Naive thymus-derived CD4-positive, alpha-beta T cell (primary cell): ENCODE measurements around the gene PXN. TPM values are rescaled to one million over a fixed set of nuclear protein-coding genes. Genes with fewer than 3 reads are reported as not detected.
A peak's percentile ranks its signal among the peaks of the same experiment; 100 is the strongest.
"Not testable (repeated sequence)": the region's sequence is repeated elsewhere in the genome, so short reads cannot be mapped to it uniquely, and the experiment has no call there.

Source experiments
- ATAC-seq: fragments of 150-1000 bp; cut with Tn5 transposase; 2 replicates; pipeline ENCODE4 v1.10.0; 2021; ENCODE audit warnings: mild to moderate bottlenecking, moderate library complexity
- CTCF ChIA-PET: fragments of 350-600 bp; sonication (Branson Sonifier 250); formaldehyde crosslinking; loops from one replicate; lab custom pipeline; 2021; ENCODE audit warnings: antibody characterized with exemption; lab: Charles Lee
- POLR2A ChIA-PET: fragments of 350-600 bp; sonication (Branson Sonifier 250); formaldehyde crosslinking; loops from one replicate; lab custom pipeline; 2021; ENCODE audit warnings: antibody characterized with exemption, inconsistent platforms; lab: Charles Lee
- DNase-seq, 9 donors: peaks; one replicate each; pipeline versions ENCODE4 v3.0.0 to v3.0.0-alpha.2; 2020 to 2022; ENCODE audit warnings: mixed read lengths in 1 of 9
- H3K27ac ChIP-seq: one replicate; pipeline ENCODE4 v1.7.0; 2013; ENCODE audit warnings: mild to moderate bottlenecking, low read depth, low read length, moderate library complexity
- H3K27me3 ChIP-seq, 2 donors: one replicate each; pipeline ENCODE4 v1.7.0; 2013; ENCODE audit warnings: low read length in 2 of 2, mild to moderate bottlenecking in 2 of 2, moderate library complexity in 2 of 2; ENCODE audit not compliant: control insufficient read depth in 2 of 2, insufficient read depth in 2 of 2
- H3K36me3 ChIP-seq, 3 experiments: 1 replicate in 2 of 3; 2 replicates in 1 of 3; pipeline ENCODE4 v1.7.0; 2013; ENCODE audit warnings: low read length in 3 of 3, mild to moderate bottlenecking in 3 of 3, moderate library complexity in 1 of 3; ENCODE audit not compliant: insufficient read depth in 3 of 3, control insufficient read depth in 2 of 3
- H3K4me1 ChIP-seq, 2 donors: one replicate each; pipeline ENCODE4 v1.7.0; 2013; ENCODE audit warnings: low read length in 2 of 2, mild to moderate bottlenecking in 2 of 2, moderate library complexity in 1 of 2; ENCODE audit not compliant: control insufficient read depth in 2 of 2, insufficient read depth in 2 of 2
- H3K4me3 ChIP-seq: 2 replicates; pipeline ENCODE4 v1.7.0; 2013; ENCODE audit warnings: mild to moderate bottlenecking, low read length
- H3K9me3 ChIP-seq, 3 experiments: 1 replicate in 2 of 3; 2 replicates in 1 of 3; pipeline ENCODE4 v1.7.0; 2013; ENCODE audit warnings: low read length in 3 of 3; ENCODE audit not compliant: control insufficient read depth in 2 of 3
- H3K27ac Mint-ChIP-seq, 9 donors: one replicate each; pipeline ENCODE4 v1.8.0; 2020 to 2022; ENCODE audit warnings: mixed read lengths in 9 of 9, mild to moderate bottlenecking in 8 of 9, moderate library complexity in 5 of 9, inconsistent platforms in 2 of 9
- H3K27me3 Mint-ChIP-seq, 5 donors: one replicate each; pipeline ENCODE4 v1.8.0; 2021 to 2022; ENCODE audit warnings: mixed read lengths in 5 of 5, mild to moderate bottlenecking in 1 of 5
- H3K36me3 Mint-ChIP-seq, 5 donors: one replicate each; pipeline ENCODE4 v1.8.0; 2020 to 2022; ENCODE audit warnings: mixed read lengths in 5 of 5, mild to moderate bottlenecking in 3 of 5, inconsistent platforms in 1 of 5
- H3K4me1 Mint-ChIP-seq, 7 donors: one replicate each; pipeline ENCODE4 v1.8.0; 2020 to 2022; ENCODE audit warnings: mixed read lengths in 7 of 7, mild to moderate bottlenecking in 3 of 7, inconsistent platforms in 1 of 7
- H3K4me3 Mint-ChIP-seq, 10 donors: one replicate each; pipeline ENCODE4 v1.8.0; 2020 to 2022; ENCODE audit warnings: mild to moderate bottlenecking in 10 of 10, mixed read lengths in 10 of 10, moderate library complexity in 6 of 10, inconsistent platforms in 2 of 10
- H3K9me3 Mint-ChIP-seq, 11 donors: one replicate each; pipeline ENCODE4 v1.8.0; 2020 to 2022; ENCODE audit warnings: mixed read lengths in 11 of 11, mild to moderate bottlenecking in 4 of 11, inconsistent platforms in 1 of 11, moderate library complexity in 1 of 11
- intact Hi-C, 2 donors: fragments of 100-400 bp; cut with micrococcal nuclease; formaldehyde crosslinking; loops; one replicate each; pipeline ENCODE4 v1.15.1; 2023
- polyA plus RNA-seq, 2 donors: library from polyadenylated mRNA; unstranded; fragments of 300-500 nt; fragmentation: Illumina TruSeq; gene quantifications; one replicate each; pipeline ENCODE4 v1.2.3, GENCODE V29; 2021
- total RNA-seq, 6 experiments: library from RNA in 5 of 6; stranded (reverse) in 5 of 6; gene quantifications; 1 replicate in 5 of 6; 2 replicates in 1 of 6; pipeline ENCODE4 v1.2.3 and lab custom pipeline; 2021 to 2026

Gene PXN
- total and polyA plus RNA-seq, 7 experiments from 2014 or later, result 84.3 to 202 (median 114) TPM

DNA sequence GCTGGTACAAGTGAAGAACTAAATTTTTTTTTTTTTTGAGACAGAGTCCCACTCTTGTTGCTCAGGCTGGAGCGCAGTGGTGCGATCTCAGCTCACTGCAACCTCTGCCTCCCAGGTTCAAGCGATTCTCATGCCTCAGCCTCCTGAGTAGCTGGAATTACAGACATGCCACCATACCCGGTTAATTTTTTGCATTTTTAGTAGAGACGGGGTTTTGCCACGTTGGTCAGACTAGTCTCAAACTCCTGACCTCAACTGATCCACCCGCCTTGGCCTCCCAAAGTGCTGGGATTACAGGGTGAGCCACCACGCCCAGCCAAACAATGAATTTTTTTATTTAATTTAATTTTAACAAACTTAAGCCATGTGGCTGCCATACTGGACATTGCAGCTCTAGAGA, 72.2 kb downstream of the PXN start:
- ChIA-PET CTCF (interaction anchor here (0.9 to 1.2 kb wide), 2 partner anchors 35 to 72 kb away, joined by 4 read pairs; partner anchors contain the start of gene PXN), POLR2A (interaction anchor here (1.2 to 10.5 kb wide), 4 partner anchors 8 to 97 kb away, joined by 3 to 182 read pairs (median 24); partner anchors contain the start of genes RNU4-1, RNU4-2 and RPLP0)
- Mint-ChIP-seq H3K4me3 (peak overlapping the region; percentile 82 to 96 (median 90)), H3K27ac (peak overlapping the region in 6 of 9 donors; percentile 83 to 93 (median 90)), H3K36me3 (peaks cover 0 to 25% (median 14%) of the 10 kb centered on the region in 5 donors), H3K4me1 (peaks cover 14 to 45% (median 30%) of the 10 kb centered on the region in 7 donors)
- intact Hi-C loops, DNase-seq, H3K27me3 ChIP-seq, ATAC-seq, H3K9me3 Mint-ChIP-seq, H3K9me3 ChIP-seq, H3K27ac ChIP-seq, H3K27me3 Mint-ChIP-seq: not testable (repeated sequence)
- Histone ChIP-seq H3K4me1 (peaks cover 12 to 20% of the 10 kb centered on the region in 2 donors), H3K36me3 (peaks cover 8 to 49% (median 18%) of the 10 kb centered on the region in 3 experiments), H3K4me3 (peak overlapping the region; percentile 96)

DNA sequence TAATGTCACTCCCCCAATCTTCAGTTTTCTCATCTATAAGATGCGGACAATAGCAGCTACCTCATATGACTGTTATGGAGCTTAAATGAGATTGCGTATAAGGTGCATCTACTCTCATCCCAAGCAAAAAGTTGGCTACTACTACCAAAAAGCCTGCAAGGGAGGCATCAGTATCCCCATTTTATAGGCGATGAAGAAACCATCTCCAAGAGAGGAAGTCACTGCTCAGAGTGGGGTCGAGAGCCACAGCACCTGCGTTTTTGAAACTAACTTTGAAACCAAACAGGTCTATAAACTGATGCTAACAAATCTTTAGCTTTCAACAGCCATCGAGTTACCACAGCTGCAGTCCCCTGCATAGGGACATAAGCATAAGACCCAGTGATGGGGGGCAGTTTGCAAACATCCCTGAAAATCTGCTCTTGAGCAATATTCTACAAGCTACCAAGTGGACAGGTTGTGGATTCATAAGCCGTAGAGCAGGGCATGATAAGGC, 74.5 kb downstream of the PXN start:
- H3K4me1 Mint-ChIP-seq, result peaks cover 13 to 42% (median 31%) of the 10 kb centered on the region in 7 donors
- ATAC-seq (no peak), DNase-seq (no peak)
- H3K4me3 Mint-ChIP-seq, result no peak overlapping the region
- Histone ChIP-seq H3K27me3 (no peaks in the 10 kb centered on the region), H3K4me1 (peaks cover 12 to 19% of the 10 kb centered on the region in 2 donors), H3K9me3 (no peaks in the 10 kb centered on the region), H3K27ac (no peak overlapping the region), H3K36me3 (peaks cover 3 to 49% (median 8%) of the 10 kb centered on the region in 3 experiments), H3K4me3 (no peak overlapping the region)
- intact Hi-C loops, result no loop called here
- CTCF ChIA-PET, result interaction anchor here (0.7 kb wide), 1 partner anchor 1129 kb away, joined by 4 read pairs; no protein-coding TSS in a partner anchor
- H3K9me3 Mint-ChIP-seq, result peaks cover 0 to 4% (median 0%) of the 10 kb centered on the region in 11 donors
- no peaks in the 10 kb centered on the region for H3K27me3 Mint-ChIP-seq
- peaks cover 0 to 23% (median 16%) of the 10 kb centered on the region in 5 donors for H3K36me3 Mint-ChIP-seq
- H3K27ac Mint-ChIP-seq, result no peak overlapping the region
- POLR2A ChIA-PET, result interaction anchor here (1.0 to 5.0 kb wide), 2 partner anchors 10 to 100 kb away, joined by 4 to 45 read pairs; partner anchors contain the start of gene RPLP0

GRCh38 chr12:120190386-120190785, 75.1 kb downstream of the PXN start:
- Histone ChIP-seq H3K4me1 (peaks cover 12% of the 10 kb centered on the region in 2 donors), H3K4me3 (no peak overlapping the region), H3K27me3 (no peaks in the 10 kb centered on the region), H3K27ac (no peak overlapping the region), H3K36me3 (peaks cover 0 to 54% (median 8%) of the 10 kb centered on the region in 3 experiments), H3K9me3 (no peaks in the 10 kb centered on the region)
- H3K4me1 Mint-ChIP-seq, result peaks cover 13 to 42% (median 31%) of the 10 kb centered on the region in 7 donors
- H3K36me3 Mint-ChIP-seq, result peaks cover 0 to 22% (median 16%) of the 10 kb centered on the region in 5 donors
- intact Hi-C loops, result no loop called here
- H3K4me3 Mint-ChIP-seq, result no peak overlapping the region
- no peaks in the 10 kb centered on the region for H3K27me3 Mint-ChIP-seq
- POLR2A ChIA-PET, result interaction anchor here (5.0 kb wide), 1 partner anchor 11 kb away, joined by 45 read pairs; the partner anchor contains the start of gene RPLP0
- CTCF ChIA-PET, result interaction anchor here (0.7 kb wide), 1 partner anchor 1130 kb away, joined by 4 read pairs; no protein-coding TSS in a partner anchor
- H3K27ac Mint-ChIP-seq, result no peak overlapping the region
- peaks cover 0 to 4% (median 0%) of the 10 kb centered on the region in 11 donors for H3K9me3 Mint-ChIP-seq
- ATAC-seq, result no peak
- DNase-seq, result no peak

GRCh38 chr12:120186654-120187053, 78.9 kb downstream of the PXN start:
- no peaks in the 10 kb centered on the region for H3K27me3 ChIP-seq
- no peaks in the 10 kb centered on the region for H3K4me1 ChIP-seq
- H3K4me3 Mint-ChIP-seq, result no peak overlapping the region
- H3K36me3 Mint-ChIP-seq, result peaks cover 6 to 40% (median 23%) of the 10 kb centered on the region in 5 donors
- H3K4me3 ChIP-seq, result no peak overlapping the region
- H3K27ac Mint-ChIP-seq, result peak overlapping the region in 1 of 9 donors; percentile 7
- peaks cover 0 to 1% (median 0%) of the 10 kb centered on the region in 11 donors for H3K9me3 Mint-ChIP-seq
- no peaks in the 10 kb centered on the region for H3K9me3 ChIP-seq
- peaks cover 5 to 87% (median 18%) of the 10 kb centered on the region in 3 experiments for H3K36me3 ChIP-seq
- ChIA-PET CTCF (no interaction called here), POLR2A (interaction anchor here (1.1 to 1.2 kb wide), 2 partner anchors 12 to 16 kb away, joined by 3 to 8 read pairs; no protein-coding TSS in a partner anchor)
- H3K4me1 Mint-ChIP-seq, result peaks cover 10 to 35% (median 20%) of the 10 kb centered on the region in 7 donors
- no peak for ATAC-seq
- no peak overlapping the region for H3K27ac ChIP-seq
- intact Hi-C loops, result no loop called here
- no peaks in the 10 kb centered on the region for H3K27me3 Mint-ChIP-seq
- no peak for DNase-seq

- Histone ChIP-seq H3K4me1 (no peaks in the 10 kb centered on the region), H3K27ac (no peak overlapping the region), H3K4me3 (no peak overlapping the region), H3K27me3 (no peaks in the 10 kb centered on the region), H3K36me3 (peaks cover 5 to 87% (median 23%) of the 10 kb centered on the region in 3 experiments), H3K9me3 (no peaks in the 10 kb centered on the region)
- H3K9me3 Mint-ChIP-seq, result peaks cover 0 to 1% (median 0%) of the 10 kb centered on the region in 11 donors
- no peak overlapping the region for H3K4me3 Mint-ChIP-seq
- H3K4me1 Mint-ChIP-seq, result peaks cover 7 to 23% (median 16%) of the 10 kb centered on the region in 7 donors
- CTCF ChIA-PET, result no interaction called here
- ATAC-seq (no peak), DNase-seq (no peak)
- no peak overlapping the region for H3K27ac Mint-ChIP-seq
- intact Hi-C loops, result no loop called here
- POLR2A ChIA-PET, result interaction anchor here (0.6 kb wide), 1 partner anchor 79 kb away, joined by 3 read pairs; no protein-coding TSS in a partner anchor
- no peaks in the 10 kb centered on the region for H3K27me3 Mint-ChIP-seq
- H3K36me3 Mint-ChIP-seq, result peaks cover 6 to 45% (median 29%) of the 10 kb centered on the region in 5 donors
Measured at GRCh38 chr12:120183211-120183631, 82.3 kb downstream of the PXN start.

DNA sequence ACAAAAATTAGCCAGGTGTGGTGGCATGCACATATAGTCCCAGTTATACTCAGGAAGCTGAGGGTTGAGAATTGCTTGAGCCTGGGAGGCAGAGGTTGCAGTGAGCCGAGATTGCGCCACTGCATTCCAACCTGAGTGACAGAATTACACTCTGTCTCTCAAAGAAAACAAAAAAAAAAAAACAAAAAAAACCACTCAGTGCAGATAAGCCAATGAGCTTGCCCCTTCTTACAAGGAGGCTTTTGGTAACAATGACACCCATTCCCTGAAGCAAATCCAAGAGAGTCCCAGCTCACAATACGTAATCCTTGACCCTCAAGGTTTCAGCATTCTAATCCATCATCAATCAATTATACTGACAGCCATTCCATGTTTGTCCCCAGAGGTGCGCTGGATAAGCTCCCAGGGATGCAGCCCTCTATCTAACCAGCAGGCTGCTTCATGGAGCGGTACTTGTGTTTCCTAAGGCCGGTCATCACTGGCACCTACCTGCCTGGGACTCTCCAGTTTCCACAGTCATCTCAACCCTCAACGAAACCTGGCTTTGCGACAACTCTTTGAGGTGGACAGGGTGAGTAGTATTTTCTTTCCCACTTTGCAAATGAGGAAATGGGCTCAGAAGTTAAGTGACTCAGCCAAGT, 83.4 kb downstream of the PXN start:
- ATAC-seq, result no peak
- no peak overlapping the region for H3K4me3 Mint-ChIP-seq
- CTCF ChIA-PET, result no interaction called here

More for the DNA sequence above, 83.4 kb downstream of the PXN start:
- H3K27ac Mint-ChIP-seq, result peak overlapping the region in 1 of 9 donors; percentile 77
- H3K4me1 ChIP-seq, result no peaks in the 10 kb centered on the region
- POLR2A ChIA-PET, result no interaction called here
- H3K36me3 ChIP-seq, result peaks cover 15 to 87% (median 29%) of the 10 kb centered on the region in 3 experiments
- H3K4me3 ChIP-seq, result no peak overlapping the region
- no peaks in the 10 kb centered on the region for H3K27me3 Mint-ChIP-seq
- no peaks in the 10 kb centered on the region for H3K27me3 ChIP-seq
- no peak for DNase-seq
- no peak overlapping the region for H3K27ac ChIP-seq
- H3K36me3 Mint-ChIP-seq, result peaks cover 10 to 57% (median 39%) of the 10 kb centered on the region in 5 donors
- H3K9me3 ChIP-seq, result no peaks in the 10 kb centered on the region
- intact Hi-C loops, result no loop called here
- peaks cover 0 to 1% (median 0%) of the 10 kb centered on the region in 11 donors for H3K9me3 Mint-ChIP-seq
- peaks cover 7 to 23% (median 16%) of the 10 kb centered on the region in 7 donors for H3K4me1 Mint-ChIP-seq
